ENCODE results near the gene AGXT.

AGXT gene

GRCh38 chr2:240926516-240927389 lies 58.1 kb downstream of the AGXT start:
- TF ChIP-seq SIN3A (IDR thresholded peaks at IDR 0.05; ENCODE audit: borderline replicate concordance, insufficient read depth, low read length) = no peak

GRCh38 chr2:240927390-240927781 lies 58.8 kb downstream of the AGXT start:
- TF ChIP-seq POLR2AphosphoS5 (IDR thresholded peaks at IDR 0.05; ENCODE audit: low read depth, low read length) (no peak), FOXP2 (optimal IDR thresholded peaks at IDR 0.05; ENCODE audit: borderline replicate concordance, extremely low read depth, extremely low read length, insufficient read depth) (no peak), SIN3A (IDR thresholded peaks at IDR 0.05; ENCODE audit: borderline replicate concordance, insufficient read depth, low read length) (no peak), TAF1 (IDR thresholded peaks at IDR 0.05; ENCODE audit: borderline replicate concordance, insufficient read depth, low read length) (no peak), REST (IDR thresholded peaks at IDR 0.05; ENCODE audit: insufficient read depth in 1 of 2, low read depth in 2 of 2, low read length in 2 of 2) (no peak)

GRCh38 chr2:240928476-240929363 lies 60.1 kb downstream of the AGXT start:
- TF ChIP-seq POLR2AphosphoS5 (IDR thresholded peaks at IDR 0.05; ENCODE audit: low read depth, low read length) = no peak
- no peak for TF ChIP-seq TAF1 (IDR thresholded peaks at IDR 0.05; ENCODE audit: borderline replicate concordance, insufficient read depth, low read length)
- TF ChIP-seq SIN3A (IDR thresholded peaks at IDR 0.05; ENCODE audit: borderline replicate concordance, insufficient read depth, low read length) = no peak
- TF ChIP-seq REST (IDR thresholded peaks at IDR 0.05; ENCODE audit: insufficient read depth in 1 of 2, low read depth in 2 of 2, low read length in 2 of 2) = no peak
- TF ChIP-seq FOXP2 (optimal IDR thresholded peaks at IDR 0.05; ENCODE audit: borderline replicate concordance, extremely low read depth, extremely low read length, insufficient read depth) = no peak

GRCh38 chr2:240929364-240930095 lies 60.9 kb downstream of the AGXT start:
- TF ChIP-seq REST (IDR thresholded peaks at IDR 0.05; ENCODE audit: insufficient read depth in 1 of 2, low read depth in 2 of 2, low read length in 2 of 2) = no peak
- no peak for TF ChIP-seq TAF1 (IDR thresholded peaks at IDR 0.05; ENCODE audit: borderline replicate concordance, insufficient read depth, low read length)
- no peak for TF ChIP-seq FOXP2 (optimal IDR thresholded peaks at IDR 0.05; ENCODE audit: borderline replicate concordance, extremely low read depth, extremely low read length, insufficient read depth)
